Epithelial cell of esophagus (primary cell): ENCODE results near the gene RASGRF2.

Source experiments
- DNase-seq: peaks from one replicate; pipeline ENCODE4 v3.0.0; 2010; ENCODE audit warnings: low read depth
- H3K4me3 ChIP-seq: 2 replicates; pipeline ENCODE4 v1.5.1; 2011; ENCODE audit warnings: mild to moderate bottlenecking, low read length, control low read depth
- CTCF ChIP-seq: IDR thresholded peaks from 2 replicates; pipeline ENCODE4 v1.5.1; 2011; ENCODE audit warnings: low read depth, mild to moderate bottlenecking, low read length, control low read depth, inconsistent platforms; ENCODE audit not compliant: insufficient read depth; ENCODE audit errors: missing control alignments

The RASGRF2 gene

GRCh38 chr5:81154725-81155124, 194.6 kb downstream of the RASGRF2 start:
- TF ChIP-seq CTCF, result no peak
- no peak overlapping the region for H3K4me3 ChIP-seq
- DNase-seq, result no peak

- TF ChIP-seq CTCF, result no peak
- no peak overlapping the region for H3K4me3 ChIP-seq
- no peak for DNase-seq
Measured at GRCh38 chr5:81156732-81157131, 196.6 kb downstream of the RASGRF2 start.

- H3K4me3 ChIP-seq, result no peak overlapping the region
- TF ChIP-seq CTCF, result no peak
- no peak for DNase-seq
Measured at GRCh38 chr5:81161012-81161601, 200.9 kb downstream of the RASGRF2 start.

- peak; percentile 76 for DNase-seq
- no peak for TF ChIP-seq CTCF
- H3K4me3 ChIP-seq, result no peak overlapping the region
Measured at GRCh38 chr5:81162501-81162900, 202.3 kb downstream of the RASGRF2 start.

- DNase-seq, result no peak
- no peak for TF ChIP-seq CTCF
- no peak overlapping the region for H3K4me3 ChIP-seq
Measured at GRCh38 chr5:81163651-81164050, 203.5 kb downstream of the RASGRF2 start.

- DNase-seq, result no peak
- no peak overlapping the region for H3K4me3 ChIP-seq
- no peak for TF ChIP-seq CTCF
Measured at GRCh38 chr5:81164476-81164875, 204.3 kb downstream of the RASGRF2 start.

GRCh38 chr5:81164936-81165335, 204.8 kb downstream of the RASGRF2 start:
- TF ChIP-seq CTCF, result no peak

More at GRCh38 chr5:81164936-81165335, 204.8 kb downstream of the RASGRF2 start:
- DNase-seq, result no peak
- H3K4me3 ChIP-seq, result no peak overlapping the region
